NK-92 treated with Interleukin-12 subunit alpha and Interleukin-12 subunit beta, amount 100 ng/mL, for 24 hours (cell line): Measurements from ENCODE around the gene CCDC40.

Source experiments
- DNase-seq: peaks from one replicate; lab custom pipeline; 2025; lab: John Stamatoyannopoulos, UW

Gene CCDC40

DNA sequence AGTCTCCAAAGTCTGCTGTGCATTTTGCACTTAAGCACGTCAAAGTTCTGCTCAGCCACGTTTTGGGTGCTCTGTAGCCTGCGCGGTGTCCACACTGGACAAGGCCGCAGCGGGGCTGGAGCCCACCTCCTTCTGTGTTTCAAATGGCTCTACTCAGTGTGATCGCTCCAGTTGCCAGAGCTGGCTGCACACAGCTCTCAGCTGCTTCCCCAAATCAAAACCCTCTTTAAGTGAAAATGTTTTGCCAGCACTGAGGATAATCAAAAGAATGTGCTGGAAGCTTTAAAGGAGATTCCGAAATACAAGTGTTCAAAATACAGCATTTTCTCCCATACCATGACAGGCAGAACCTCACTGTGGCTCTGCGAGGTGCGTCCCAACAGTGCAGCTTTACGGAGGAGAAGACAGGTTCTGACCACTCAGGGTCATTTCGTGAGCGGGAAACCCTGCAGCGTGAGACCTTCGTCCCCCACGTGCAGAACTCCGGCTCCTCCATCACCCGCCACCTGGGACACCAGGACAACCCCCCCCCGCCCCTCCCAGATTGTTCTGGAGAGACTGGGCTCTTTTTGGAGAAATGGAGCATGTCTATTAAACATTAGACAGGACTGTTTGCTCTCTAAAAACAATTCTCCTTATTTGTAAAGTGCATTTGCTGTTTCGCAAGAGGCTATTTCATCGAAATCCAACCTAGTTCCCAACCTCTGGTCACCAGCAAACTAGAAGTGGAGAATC lies 17.4 kb upstream of the CCDC40 start:
- no peak for DNase-seq

GRCh38 chr17:80021600-80021999 lies 14.8 kb upstream of the CCDC40 start:
- DNase-seq: no peak

GRCh38 chr17:80023481-80024205 lies 12.8 kb upstream of the CCDC40 start:
- no peak for DNase-seq

- DNase-seq: no peak
Measured at GRCh38 chr17:80024206-80024972, 12.1 kb upstream of the CCDC40 start.

DNA sequence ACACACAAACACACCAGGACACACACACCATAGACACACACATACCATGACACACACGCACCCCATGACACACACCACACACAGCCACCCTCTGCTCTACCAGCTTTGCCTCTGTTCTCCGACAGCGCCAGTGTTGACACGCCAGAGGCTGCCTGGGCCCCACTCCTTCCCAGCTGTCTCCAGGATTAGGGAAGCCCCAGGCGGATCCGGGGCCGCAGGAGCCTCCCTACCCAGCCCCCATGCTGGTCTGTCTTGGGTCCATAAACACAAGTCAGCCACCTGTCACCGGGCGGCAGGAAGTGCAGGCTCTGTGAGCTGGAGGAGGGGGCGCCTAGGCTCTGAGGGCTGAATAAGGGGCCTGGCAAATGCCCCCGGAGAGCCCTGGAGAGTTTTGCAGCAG lies 11.3 kb upstream of the CCDC40 start:
- DNase-seq: no peak

DNA sequence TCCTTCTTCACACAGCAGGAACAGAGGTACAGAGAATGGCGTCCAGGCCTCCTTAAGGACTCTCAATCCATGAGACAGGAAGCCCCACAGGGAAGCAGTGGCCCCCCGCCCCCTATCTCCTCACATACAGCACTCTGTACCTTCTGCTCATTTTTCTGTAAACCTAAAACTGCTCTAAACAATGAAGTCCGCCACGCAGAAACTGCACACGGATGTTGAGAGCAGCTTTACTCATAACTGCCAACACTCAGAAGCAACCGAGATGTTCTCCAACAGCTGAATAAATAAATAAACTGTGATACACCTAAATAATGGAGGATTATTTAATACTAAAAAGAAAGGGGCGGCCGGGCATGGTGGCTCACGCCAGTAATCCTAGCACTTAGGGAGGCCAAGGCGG lies 10.6 kb upstream of the CCDC40 start:
- DNase-seq: no peak

DNA sequence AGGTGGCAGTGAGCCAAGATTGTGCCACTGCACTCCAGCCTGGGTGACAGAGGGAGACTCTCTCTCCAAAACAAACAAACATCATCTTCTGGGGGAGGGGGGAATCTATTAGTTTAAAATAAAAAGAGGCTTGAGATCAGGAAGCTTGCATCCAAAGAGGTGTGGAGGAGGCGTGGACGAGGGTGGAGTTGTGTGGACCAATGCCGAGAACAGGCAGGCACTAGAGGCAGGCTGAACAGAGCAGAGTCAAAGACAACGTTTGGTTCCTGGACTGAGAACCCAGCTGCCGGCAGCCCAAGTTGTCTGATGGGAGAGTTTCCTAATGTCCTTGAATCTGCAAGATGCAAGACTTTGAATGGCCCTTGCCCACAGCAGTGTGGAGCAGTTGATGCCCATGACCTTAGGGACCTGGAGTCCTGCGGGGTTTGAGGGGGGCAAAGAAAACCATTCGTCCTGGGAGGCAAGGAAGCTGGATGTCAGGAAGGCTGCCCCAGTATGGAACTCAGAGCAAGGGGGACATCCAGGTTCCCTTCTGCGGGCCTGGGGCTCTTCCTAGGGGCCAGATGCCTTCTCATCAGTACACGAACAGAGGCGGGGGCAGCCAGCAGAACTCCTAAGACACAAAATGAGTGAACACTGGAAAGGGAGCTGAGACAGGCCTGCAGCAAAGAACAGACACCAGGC lies 9.9 kb upstream of the CCDC40 start:
- DNase-seq: no peak

DNA sequence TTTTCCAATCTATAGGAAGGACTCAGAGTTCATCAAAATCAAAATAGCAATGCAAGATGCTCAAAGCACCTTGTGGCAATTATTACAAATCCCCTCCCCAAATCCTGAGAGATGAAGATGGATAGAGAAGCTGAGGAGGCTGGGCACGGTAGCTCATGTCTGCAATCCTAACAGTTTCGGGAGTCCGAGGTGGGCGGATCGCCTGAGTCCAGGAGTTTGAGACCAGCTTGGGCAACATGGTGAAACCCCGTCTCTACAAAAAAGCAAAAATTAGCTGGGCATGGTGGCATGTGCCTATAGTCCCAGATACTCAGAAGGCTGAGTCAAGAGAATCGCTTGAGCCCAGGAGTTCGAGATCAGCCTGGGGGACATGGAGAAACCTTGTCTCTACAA lies 9.4 kb upstream of the CCDC40 start:
- DNase-seq: no peak

DNA sequence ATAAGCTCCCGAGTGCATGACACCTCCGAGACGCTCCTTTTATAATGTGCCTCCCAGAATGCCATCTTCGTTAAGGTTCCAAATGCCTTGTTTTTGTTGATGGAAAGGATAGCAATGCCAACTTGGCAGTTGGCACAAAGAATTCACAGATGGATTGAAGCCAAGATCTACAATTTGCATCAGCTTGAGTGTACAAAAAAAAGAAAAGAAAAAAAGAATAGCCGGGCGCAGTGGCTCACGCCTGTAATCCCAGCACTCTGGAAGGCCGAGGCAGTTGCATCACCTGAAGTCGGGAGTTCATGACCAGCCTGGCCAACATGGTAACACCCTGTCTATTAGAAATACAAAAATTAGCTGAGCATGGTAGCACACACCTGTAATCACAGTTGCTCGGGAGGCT lies 8.4 kb upstream of the CCDC40 start:
- DNase-seq: no peak

GRCh38 chr17:80029258-80029974 lies 7.0 kb upstream of the CCDC40 start:
- no peak for DNase-seq

DNA sequence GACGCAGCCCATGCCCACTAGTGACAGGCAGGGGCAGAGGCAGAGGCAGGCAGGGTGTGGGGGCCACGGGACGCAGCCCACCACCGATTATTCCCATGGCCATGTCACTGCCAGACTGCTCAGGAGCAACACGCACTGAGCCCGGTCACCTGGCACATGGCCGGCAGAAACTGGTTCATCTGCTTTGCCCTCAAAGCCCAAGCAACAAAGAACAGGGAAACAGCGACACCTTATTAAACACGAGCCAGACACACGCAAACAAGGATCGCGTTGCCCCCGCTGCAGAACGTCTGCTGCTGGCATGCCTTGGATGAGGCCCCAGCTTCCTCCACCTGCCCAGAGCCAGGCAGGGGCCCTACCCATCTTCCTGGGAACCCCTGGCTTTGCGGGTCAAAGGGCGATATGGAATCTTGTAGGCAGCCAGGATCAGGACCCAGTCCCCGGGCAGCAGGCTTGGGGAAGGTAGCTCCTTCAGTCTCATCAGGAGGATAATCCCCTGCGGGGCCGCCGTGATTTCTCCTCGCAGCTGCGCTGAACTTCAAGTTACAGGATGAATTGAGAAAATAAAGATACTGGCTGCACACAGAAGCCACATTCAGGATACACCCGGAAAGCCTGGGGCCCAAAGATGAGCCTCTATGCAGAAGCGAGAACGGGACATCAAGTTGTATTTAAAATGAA lies 5.6 kb upstream of the CCDC40 start:
- DNase-seq: no peak

GRCh38 chr17:80031691-80032430 lies 4.6 kb upstream of the CCDC40 start:
- DNase-seq: no peak

- no peak for DNase-seq
Measured at GRCh38 chr17:80032614-80033171, 3.7 kb upstream of the CCDC40 start.

GRCh38 chr17:80033840-80034239 lies 2.6 kb upstream of the CCDC40 start:
- DNase-seq: no peak

GRCh38 chr17:80034791-80035686 lies 1.4 kb upstream of the CCDC40 start:
- DNase-seq: no peak

- no peak for DNase-seq
Measured at GRCh38 chr17:80035687-80035936, 830 bp upstream of the CCDC40 start, which contains the start of gene TBC1D16. Gene TBC1D16, minus strand, starts transcription at chr17:80035872. Its CDS starts 22,325 bp downstream, at chr17:80013547.

GRCh38 chr17:80036715-80037477 lies 454 bp downstream of the CCDC40 start:
- no peak for DNase-seq

DNA sequence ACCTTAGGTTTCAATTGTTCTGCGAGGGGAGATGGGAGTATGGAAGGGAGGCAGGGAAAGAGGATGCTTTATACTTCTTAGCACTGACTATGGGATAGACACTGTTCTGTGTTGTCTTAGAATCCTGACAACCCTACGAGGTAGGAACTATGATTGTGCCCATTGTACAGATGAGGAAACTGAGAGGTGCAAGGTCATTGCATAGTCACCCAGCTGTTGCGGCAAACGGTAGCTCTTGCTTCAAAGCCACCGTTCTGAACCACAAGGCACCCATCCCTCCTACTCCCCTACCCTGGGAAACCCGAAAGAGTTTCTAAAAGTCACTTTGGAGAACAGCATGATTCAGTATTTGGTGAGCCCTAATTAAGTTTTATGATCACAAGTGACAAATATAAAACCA lies 7.5 kb downstream of the CCDC40 start:
- no peak for DNase-seq
